Measurements from ENCODE around the gene ZNF407.

The ZNF407 gene

GRCh38 chr18:74597662-74598349 is at the start of gene ZNF407:
Gene ZNF407, plus strand, starts transcription at chr18:74597870. Its CDS starts 33,150 bp downstream, at chr18:74631020.
- no peak for TF ChIP-seq CTCF (IDR thresholded peaks at IDR 0.05; ENCODE audit: control insufficient read depth, extremely low read depth, insufficient read depth)
- H3K4me3 ChIP-seq (ENCODE audit: low read depth, low read length), result peak within 1 kb of the TSS; percentile 89
- peak; percentile 84 for DNase-seq (ENCODE audit: low read depth)

GRCh38 chr18:74549591-74550104 is 48.0 kb upstream of the ZNF407 start:
- no peak overlapping the region for H3K4me3 ChIP-seq (ENCODE audit: low read depth, low read length)
- no peak for DNase-seq (ENCODE audit: low read depth)
- no peak for TF ChIP-seq CTCF (IDR thresholded peaks at IDR 0.05; ENCODE audit: control insufficient read depth, extremely low read depth, insufficient read depth)

GRCh38 chr18:74550886-74551285 is 46.8 kb upstream of the ZNF407 start:
- no peak for DNase-seq (ENCODE audit: low read depth)
- no peak for TF ChIP-seq CTCF (IDR thresholded peaks at IDR 0.05; ENCODE audit: control insufficient read depth, extremely low read depth, insufficient read depth)
- H3K4me3 ChIP-seq (ENCODE audit: low read depth, low read length), result no peak overlapping the region

GRCh38 chr18:74551452-74551851 is 46.2 kb upstream of the ZNF407 start:
- TF ChIP-seq CTCF (IDR thresholded peaks at IDR 0.05; ENCODE audit: control insufficient read depth, extremely low read depth, insufficient read depth), result no peak
- no peak for DNase-seq (ENCODE audit: low read depth)

GRCh38 chr18:74551936-74552555 is 45.6 kb upstream of the ZNF407 start:
- no peak overlapping the region for H3K4me3 ChIP-seq (ENCODE audit: low read depth, low read length)
- peak; percentile 59 for DNase-seq (ENCODE audit: low read depth)
- TF ChIP-seq CTCF (IDR thresholded peaks at IDR 0.05; ENCODE audit: control insufficient read depth, extremely low read depth, insufficient read depth), result peak; percentile 93

More at GRCh38 chr18:74551452-74551851, 46.2 kb upstream of the ZNF407 start:
- no peak overlapping the region for H3K4me3 ChIP-seq (ENCODE audit: low read depth, low read length)

GRCh38 chr18:74556126-74556525 is 41.5 kb upstream of the ZNF407 start:
- TF ChIP-seq CTCF (IDR thresholded peaks at IDR 0.05; ENCODE audit: control insufficient read depth, extremely low read depth, insufficient read depth), result no peak
- no peak for DNase-seq (ENCODE audit: low read depth)
- H3K4me3 ChIP-seq (ENCODE audit: low read depth, low read length), result no peak overlapping the region
